Panc1 (cell line): ENCODE measurements around the gene ATOSA. TPM values are rescaled to one million over a fixed set of nuclear protein-coding genes. Genes with fewer than 3 reads are reported as not detected.

ENCODE experiments used
- ATAC-seq: fragments of 200-7000 bp; cut with Tn5 transposase; 2 replicates; pipeline ENCODE4 v1.9.1; 2020; ENCODE audit warnings: mild to moderate bottlenecking, moderate library complexity
- BruUV-seq: library from RNA; stranded (reverse); fragments of 400-500 nt; replicated peaks from 2 replicates; lab custom pipeline; 2021; lab: Mats Ljungman, UMichigan
- CTCF ChIA-PET: fragments of 300-600 bp; sonication (Branson Sonifier 250); formaldehyde crosslinking; loops from one replicate; lab custom pipeline; 2022; ENCODE audit warnings: antibody characterized with exemption; lab: Charles Lee
- POLR2A ChIA-PET: fragments of 300-600 bp; sonication (Branson Sonifier 250); formaldehyde crosslinking; loops from one replicate; lab custom pipeline; 2022; ENCODE audit warnings: antibody characterized with exemption; lab: Charles Lee
- DNase-seq: peaks from one replicate; pipeline ENCODE4 v3.0.0-alpha.2; 2010; ENCODE audit warnings: low read depth, low spot score
- H3K27ac ChIP-seq: 2 replicates; pipeline ENCODE4 v1.5.1; 2011; ENCODE audit warnings: mild to moderate bottlenecking, low read length, inconsistent platforms
- H3K27me3 ChIP-seq: fragments of 200-500 bp; sonication (Bioruptor generic); 2 replicates; pipeline ENCODE4 v1.6.0; 2014; ENCODE audit warnings: low read length, inconsistent platforms; ENCODE audit not compliant: control insufficient read depth, insufficient read depth
- H3K36me3 ChIP-seq: fragments of 200-500 bp; sonication (Bioruptor generic); 2 replicates; pipeline ENCODE4 v1.5.1; 2014; ENCODE audit warnings: inconsistent platforms, mild to moderate bottlenecking, low read length, moderate library complexity; ENCODE audit not compliant: control insufficient read depth, insufficient read depth
- H3K4me1 ChIP-seq: 2 replicates; pipeline ENCODE4 v1.5.1; 2011; ENCODE audit warnings: inconsistent platforms, mild to moderate bottlenecking, low read length, moderate library complexity; ENCODE audit not compliant: control insufficient read depth, insufficient read depth
- H3K4me3 ChIP-seq, 2 experiments: 2 replicates each; pipeline ENCODE4 v1.5.1; 2011 to 2012; ENCODE audit warnings: low read depth in 2 of 2, low read length in 2 of 2, mild to moderate bottlenecking in 2 of 2, inconsistent platforms in 1 of 2, moderate library complexity in 1 of 2
- H3K9me3 ChIP-seq: fragments of 200-500 bp; sonication (Bioruptor generic); 2 replicates; pipeline ENCODE4 v1.5.1; 2014; ENCODE audit warnings: low read depth, mild to moderate bottlenecking, inconsistent platforms, low read length, moderate library complexity; ENCODE audit not compliant: control insufficient read depth, insufficient read depth
- POLR2AphosphoS5 ChIP-seq: IDR thresholded peaks from 2 replicates; pipeline ENCODE4 v1.6.1; 2012; ENCODE audit warnings: mild to moderate bottlenecking, low read depth, low read length, moderate library complexity
- SIN3A ChIP-seq: IDR thresholded peaks from 2 replicates; pipeline ENCODE4 v1.6.1; 2012; ENCODE audit warnings: low read depth, mild to moderate bottlenecking, low read length, moderate library complexity, borderline replicate concordance; ENCODE audit not compliant: insufficient read depth
- TCF7L2 ChIP-seq: IDR thresholded peaks from 2 replicates; pipeline ENCODE4 v1.6.1; 2011; ENCODE audit warnings: mild to moderate bottlenecking, low read depth, low read length, inconsistent platforms
- in situ Hi-C: cut with HindIII; loops from 2 replicates; pipeline ENCODE4 v1.10.0; 2016; ENCODE audit warnings: low sequenced_read_pairs, low pct_unique_long_range_greater_than_20kb
- intact Hi-C: fragments of 100-400 bp; cut with micrococcal nuclease; formaldehyde crosslinking; loops from one replicate; pipeline ENCODE4 v1.10.0; 2022; ENCODE audit not compliant: unreplicated experiment
- total RNA-seq: library from RNA; stranded (reverse); gene quantifications from one replicate; pipeline ENCODE4 v1.2.1, GENCODE V29; 2021; ENCODE audit not compliant: unreplicated experiment
- TF ChIP-seq, protein P1 (sequence below): fragments of 450-650 bp; IDR thresholded peaks from 2 replicates; pipeline ENCODE4 v1.5.1; 2017; ENCODE audit warnings: mild to moderate bottlenecking
- TF ChIP-seq, protein P2 (sequence below), 2 experiments: IDR thresholded peaks; 2 replicates each; pipeline ENCODE4 v1.6.1; 2011 to 2012; ENCODE audit warnings: low read depth in 2 of 2, control low read depth in 1 of 2, low read length in 1 of 2, mild to moderate bottlenecking in 1 of 2, moderate library complexity in 1 of 2; ENCODE audit not compliant: insufficient read depth in 1 of 2

ATOSA gene
- total RNA-seq, 1 experiment from 2014 or later: 18.5 TPM

- no peak for DNase-seq
- TF ChIP-seq, protein P1, sequence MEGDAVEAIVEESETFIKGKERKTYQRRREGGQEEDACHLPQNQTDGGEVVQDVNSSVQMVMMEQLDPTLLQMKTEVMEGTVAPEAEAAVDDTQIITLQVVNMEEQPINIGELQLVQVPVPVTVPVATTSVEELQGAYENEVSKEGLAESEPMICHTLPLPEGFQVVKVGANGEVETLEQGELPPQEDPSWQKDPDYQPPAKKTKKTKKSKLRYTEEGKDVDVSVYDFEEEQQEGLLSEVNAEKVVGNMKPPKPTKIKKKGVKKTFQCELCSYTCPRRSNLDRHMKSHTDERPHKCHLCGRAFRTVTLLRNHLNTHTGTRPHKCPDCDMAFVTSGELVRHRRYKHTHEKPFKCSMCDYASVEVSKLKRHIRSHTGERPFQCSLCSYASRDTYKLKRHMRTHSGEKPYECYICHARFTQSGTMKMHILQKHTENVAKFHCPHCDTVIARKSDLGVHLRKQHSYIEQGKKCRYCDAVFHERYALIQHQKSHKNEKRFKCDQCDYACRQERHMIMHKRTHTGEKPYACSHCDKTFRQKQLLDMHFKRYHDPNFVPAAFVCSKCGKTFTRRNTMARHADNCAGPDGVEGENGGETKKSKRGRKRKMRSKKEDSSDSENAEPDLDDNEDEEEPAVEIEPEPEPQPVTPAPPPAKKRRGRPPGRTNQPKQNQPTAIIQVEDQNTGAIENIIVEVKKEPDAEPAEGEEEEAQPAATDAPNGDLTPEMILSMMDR: no peak
- TF ChIP-seq POLR2AphosphoS5 (no peak), SIN3A (no peak)
- no TSS peak for BruUV-seq
- no peaks in the 10 kb centered on the region for H3K36me3 ChIP-seq
- no peak overlapping the region for H3K27ac ChIP-seq
- POLR2A ChIA-PET: interaction anchor here (0.5 kb wide), 1 partner anchor 187 kb away, joined by 18 read pairs; no protein-coding TSS in a partner anchor
- H3K4me1 ChIP-seq: no peaks in the 10 kb centered on the region
- no peak overlapping the region for H3K4me3 ChIP-seq
- in situ Hi-C loops (no loop called here), intact Hi-C loops (no loop called here)
- CTCF ChIA-PET: no interaction called here
- no peaks in the 10 kb centered on the region for H3K27me3 ChIP-seq
- ATAC-seq: no peak
- no peaks in the 10 kb centered on the region for H3K9me3 ChIP-seq
Observed at GRCh38 chr15:52710050-52710707, 31.0 kb upstream of the ATOSA start.

- intact Hi-C loops: no loop called here
- Histone ChIP-seq H3K36me3 (no peaks in the 10 kb centered on the region), H3K27me3 (no peaks in the 10 kb centered on the region), H3K27ac (no peak overlapping the region), H3K9me3 (no peaks in the 10 kb centered on the region), H3K4me1 (no peaks in the 10 kb centered on the region), H3K4me3 (no peak overlapping the region)
- no peak for DNase-seq
- CTCF ChIA-PET: no interaction called here
- POLR2A ChIA-PET: no interaction called here
- ATAC-seq: no peak
- in situ Hi-C loops: no loop called here
- TF ChIP-seq, protein P1: no peak
- TF ChIP-seq SIN3A: no peak
- TF ChIP-seq TCF7L2: no peak
- TF ChIP-seq, protein P2, sequence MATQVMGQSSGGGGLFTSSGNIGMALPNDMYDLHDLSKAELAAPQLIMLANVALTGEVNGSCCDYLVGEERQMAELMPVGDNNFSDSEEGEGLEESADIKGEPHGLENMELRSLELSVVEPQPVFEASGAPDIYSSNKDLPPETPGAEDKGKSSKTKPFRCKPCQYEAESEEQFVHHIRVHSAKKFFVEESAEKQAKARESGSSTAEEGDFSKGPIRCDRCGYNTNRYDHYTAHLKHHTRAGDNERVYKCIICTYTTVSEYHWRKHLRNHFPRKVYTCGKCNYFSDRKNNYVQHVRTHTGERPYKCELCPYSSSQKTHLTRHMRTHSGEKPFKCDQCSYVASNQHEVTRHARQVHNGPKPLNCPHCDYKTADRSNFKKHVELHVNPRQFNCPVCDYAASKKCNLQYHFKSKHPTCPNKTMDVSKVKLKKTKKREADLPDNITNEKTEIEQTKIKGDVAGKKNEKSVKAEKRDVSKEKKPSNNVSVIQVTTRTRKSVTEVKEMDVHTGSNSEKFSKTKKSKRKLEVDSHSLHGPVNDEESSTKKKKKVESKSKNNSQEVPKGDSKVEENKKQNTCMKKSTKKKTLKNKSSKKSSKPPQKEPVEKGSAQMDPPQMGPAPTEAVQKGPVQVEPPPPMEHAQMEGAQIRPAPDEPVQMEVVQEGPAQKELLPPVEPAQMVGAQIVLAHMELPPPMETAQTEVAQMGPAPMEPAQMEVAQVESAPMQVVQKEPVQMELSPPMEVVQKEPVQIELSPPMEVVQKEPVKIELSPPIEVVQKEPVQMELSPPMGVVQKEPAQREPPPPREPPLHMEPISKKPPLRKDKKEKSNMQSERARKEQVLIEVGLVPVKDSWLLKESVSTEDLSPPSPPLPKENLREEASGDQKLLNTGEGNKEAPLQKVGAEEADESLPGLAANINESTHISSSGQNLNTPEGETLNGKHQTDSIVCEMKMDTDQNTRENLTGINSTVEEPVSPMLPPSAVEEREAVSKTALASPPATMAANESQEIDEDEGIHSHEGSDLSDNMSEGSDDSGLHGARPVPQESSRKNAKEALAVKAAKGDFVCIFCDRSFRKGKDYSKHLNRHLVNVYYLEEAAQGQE (IDR thresholded peaks at IDR 0.05; ENCODE audit: insufficient read depth in 1 of 2, low read depth in 2 of 2, low read length in 1 of 2): no peak
- no peak for TF ChIP-seq POLR2AphosphoS5
- BruUV-seq: no TSS peak
Observed at GRCh38 chr15:52709187-52709981, 30.2 kb upstream of the ATOSA start.
